T-cell (primary cell): ENCODE data around the gene SLC25A11. TPM values are rescaled to one million over a fixed set of nuclear protein-coding genes. Genes with fewer than 3 reads are reported as not detected.

Source experiments
- ATAC-seq, 4 experiments: fragments of 200-7000 bp in 3 of 4; fragments of 150-1000 bp in 1 of 4; cut with Tn5 transposase; replicated peaks in 1 of 4; 1 replicate in 3 of 4; 2 replicates in 1 of 4; pipeline ENCODE4 v1.10.0; 2021; ENCODE audit warnings: moderate library complexity in 3 of 4, mild to moderate bottlenecking in 2 of 4, moderate number of reproducible peaks in 1 of 4
- CTCF ChIA-PET, 2 donors: fragments of 300-600 bp; sonication (Branson Sonifier 250); formaldehyde crosslinking; loops; one replicate each; lab custom pipeline; 2022; ENCODE audit warnings: antibody characterized with exemption in 2 of 2; lab: Charles Lee
- POLR2A ChIA-PET, 2 donors: fragments of 300-600 bp; sonication (Branson Sonifier 250); formaldehyde crosslinking; loops; one replicate each; lab custom pipeline; 2022; ENCODE audit warnings: antibody characterized with exemption in 2 of 2; lab: Charles Lee
- DNase-seq, 35 experiments: peaks; one replicate each; pipeline versions ENCODE4 v3.0.0 to v3.0.0-alpha.2; 2013 to 2023
- H3K27ac ChIP-seq: one replicate; pipeline ENCODE4 v1.5.1; 2013; ENCODE audit warnings: low read length
- H3K27me3 ChIP-seq, 2 experiments: replicated peaks in 1 of 2; 1 replicate in 1 of 2; 2 replicates in 1 of 2; pipeline versions ENCODE4 v1.6.1 to v1.7.0; 2013; ENCODE audit warnings: low read length in 1 of 2, mixed read lengths in 1 of 2; ENCODE audit not compliant: control insufficient read depth in 2 of 2, insufficient read depth in 2 of 2; ENCODE audit errors: extremely low read depth in 1 of 2
- H3K36me3 ChIP-seq, 2 donors: 1 replicate in 1 of 2; 2 replicates in 1 of 2; pipeline versions ENCODE4 v1.6.1 to v1.7.0; 2013; ENCODE audit warnings: low read length in 1 of 2; ENCODE audit not compliant: control insufficient read depth in 2 of 2, insufficient read depth in 1 of 2; ENCODE audit errors: extremely low read depth in 1 of 2
- H3K4me1 ChIP-seq, 2 experiments: 1 replicate in 1 of 2; 2 replicates in 1 of 2; pipeline versions ENCODE4 v1.6.1 to v1.7.0; 2013; ENCODE audit warnings: low read length in 2 of 2, mixed read lengths in 1 of 2; ENCODE audit not compliant: insufficient read depth in 2 of 2, control insufficient read depth in 1 of 2; ENCODE audit errors: extremely low read depth in 1 of 2
- H3K4me3 ChIP-seq, 2 donors: 1 replicate in 1 of 2; 2 replicates in 1 of 2; pipeline versions ENCODE4 v1.5.1 to v1.7.0; 2013; ENCODE audit warnings: mild to moderate bottlenecking in 2 of 2, low read length in 1 of 2, moderate library complexity in 1 of 2; ENCODE audit not compliant: control insufficient read depth in 1 of 2; ENCODE audit errors: extremely low read depth in 1 of 2
- H3K9me3 ChIP-seq: 2 replicates; pipeline ENCODE4 v1.7.0; 2013
- H3K27ac Mint-ChIP-seq, 2 donors: one replicate each; pipeline ENCODE4 v1.8.0; 2020 to 2021; ENCODE audit warnings: mild to moderate bottlenecking in 2 of 2, mixed read lengths in 2 of 2
- H3K27me3 Mint-ChIP-seq, 2 donors: one replicate each; pipeline ENCODE4 v1.8.0; 2021 to 2022; ENCODE audit warnings: mixed read lengths in 2 of 2
- H3K36me3 Mint-ChIP-seq: one replicate; pipeline ENCODE4 v1.8.0; 2021; ENCODE audit warnings: mixed read lengths
- H3K4me1 Mint-ChIP-seq, 3 donors: one replicate each; pipeline ENCODE4 v1.8.0; 2020 to 2022; ENCODE audit warnings: mixed read lengths in 3 of 3, mild to moderate bottlenecking in 1 of 3
- H3K4me3 Mint-ChIP-seq, 3 donors: one replicate each; pipeline ENCODE4 v1.8.0; 2020 to 2022; ENCODE audit warnings: mild to moderate bottlenecking in 3 of 3, mixed read lengths in 3 of 3, moderate library complexity in 3 of 3
- H3K9me3 Mint-ChIP-seq, 3 donors: one replicate each; pipeline ENCODE4 v1.8.0; 2020 to 2022; ENCODE audit warnings: mixed read lengths in 3 of 3
- WGBS: methylation state at CpG from one replicate; pipeline ENCODE4 v1.1.5; 2013; ENCODE audit warnings: missing lambda C conversion rate; ENCODE audit not compliant: insufficient coverage; 5-methylcytosine and 5-hydroxymethylcytosine counted together
- total RNA-seq, 35 experiments: library from RNA in 6 of 35; stranded (reverse) in 6 of 35; fragments of 120-200 nt in 1 of 35; gene quantifications; one replicate each; pipeline versions ENCODE4 v1.2.1 to v1.2.4 and lab custom pipeline; 2013 to 2026

The SLC25A11 gene
- total RNA-seq, 5 donors from 2014 or later (not counting 1 experiment from before 2014, with no cell fraction given), result 30.9 to 51.6 (median 47.0) TPM

DNA sequence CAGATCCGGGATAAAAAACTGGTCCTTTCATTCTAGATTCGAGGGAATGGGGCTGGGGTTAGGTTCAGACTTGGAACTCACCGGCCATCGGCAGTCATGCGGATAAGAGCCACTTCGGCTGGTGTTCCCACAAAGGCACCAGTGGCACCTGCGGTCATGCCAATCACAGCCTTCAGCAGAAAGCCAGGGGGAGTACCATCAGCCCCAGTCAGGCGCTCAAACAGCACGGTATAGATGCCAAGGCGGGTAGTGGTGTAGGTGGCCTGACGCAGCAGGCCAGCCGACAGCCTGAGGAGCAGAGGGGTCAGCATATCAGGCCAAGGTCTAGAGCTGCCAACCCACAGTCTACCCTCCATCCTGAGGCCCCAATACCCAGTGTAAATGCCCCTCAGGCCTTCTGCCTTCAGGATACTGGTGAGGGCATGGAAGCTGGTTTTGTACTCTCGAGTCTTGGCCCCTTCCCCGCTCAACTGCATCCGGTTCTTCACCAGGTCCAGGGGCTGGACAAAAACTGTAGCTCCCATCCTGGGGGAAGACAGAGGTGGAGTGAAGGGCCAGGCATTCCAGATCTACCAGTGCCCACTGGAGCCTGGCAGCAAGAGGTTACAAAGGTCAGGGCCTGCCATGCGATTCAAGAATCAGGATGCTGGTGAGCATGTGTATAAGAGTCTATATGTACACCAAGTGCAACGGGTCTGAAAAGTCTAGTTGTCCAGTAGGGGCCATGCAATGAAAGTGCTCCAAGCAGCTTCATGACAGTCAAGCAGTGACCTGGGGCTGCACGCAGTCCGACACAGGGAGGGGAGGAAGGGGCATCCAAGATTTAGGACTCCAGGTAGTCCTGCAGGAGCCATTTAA, 929 bp downstream of the SLC25A11 start:
- peak overlapping the region; percentile 77 for H3K27ac ChIP-seq
- DNase-seq (peak in 1 of 35 experiments; percentile 33), ATAC-seq (no peak)
- Mint-ChIP-seq H3K4me1 (peaks cover 61 to 71% (median 62%) of the 10 kb centered on the region in 3 donors), H3K36me3 (peaks cover 33% of the 10 kb centered on the region), H3K9me3 (no peaks in the 10 kb centered on the region), H3K27ac (peak overlapping the region; percentile 86 to 96), H3K4me3 (peak overlapping the region; percentile 91 to 100 (median 94)), H3K27me3 (no peaks in the 10 kb centered on the region)
- H3K36me3 ChIP-seq, result peaks cover 11 to 38% of the 10 kb centered on the region in 2 donors
- WGBS, result 55% methylated on average over 15 of the region's 19 CpGs
- H3K9me3 ChIP-seq, result no peaks in the 10 kb centered on the region
- H3K27me3 ChIP-seq, result no peaks in the 10 kb centered on the region
- H3K4me3 ChIP-seq, result peak overlapping the region; percentile 84 to 85
- CTCF ChIA-PET, result interaction anchor here (0.5 to 2.0 kb wide), 6 partner anchors 10 to 688 kb away, joined by 3 to 19 read pairs (median 5); partner anchors contain the start of genes CAMTA2 (in 1 of the 2) and SPAG7 (in 1 of the 2)
- peaks cover 22 to 59% of the 10 kb centered on the region in 2 experiments for H3K4me1 ChIP-seq
- POLR2A ChIA-PET, result interaction anchor here in 1 of 2 donors (0.6 kb wide), 1 partner anchor 216 kb away, joined by 3 read pairs; no protein-coding TSS in a partner anchor

DNA sequence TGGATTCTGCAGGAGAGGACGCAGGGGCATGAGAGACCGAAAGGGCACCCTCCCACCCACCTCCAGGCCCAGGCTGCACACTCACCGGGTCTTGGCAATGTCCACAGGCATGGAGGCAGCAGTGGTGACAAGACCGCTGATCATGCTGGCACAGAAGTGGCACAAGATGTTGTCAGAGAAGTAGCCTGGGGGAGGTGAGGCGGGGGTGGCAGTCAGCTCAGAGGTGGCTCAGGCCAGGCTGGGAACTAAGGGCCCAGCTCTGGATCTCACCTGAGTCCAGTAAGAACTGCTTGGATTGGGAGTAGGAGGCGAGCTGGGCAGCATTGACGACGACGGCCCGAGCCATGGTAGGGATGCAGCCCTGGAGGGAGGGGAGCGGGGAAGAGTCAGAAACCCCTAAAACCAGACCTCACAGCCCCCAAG, 1.8 kb downstream of the SLC25A11 start:
- ATAC-seq (no peak), DNase-seq (no peak)
- peak overlapping the region; percentile 91 to 100 (median 94) for H3K4me3 Mint-ChIP-seq
- peak overlapping the region in 1 of 2 donors; percentile 84 for H3K4me3 ChIP-seq
- ChIA-PET POLR2A (interaction anchor here in 1 of 2 donors (0.6 kb wide), 1 partner anchor 364 kb away, joined by 5 read pairs; no protein-coding TSS in a partner anchor), CTCF (interaction anchor here in 1 of 2 donors (0.6 kb wide), 1 partner anchor 687 kb away, joined by 3 read pairs; no protein-coding TSS in a partner anchor)
- peaks cover 30% of the 10 kb centered on the region for H3K36me3 Mint-ChIP-seq
- H3K9me3 ChIP-seq, result no peaks in the 10 kb centered on the region
- no peaks in the 10 kb centered on the region for H3K27me3 ChIP-seq
- no peaks in the 10 kb centered on the region for H3K27me3 Mint-ChIP-seq
- H3K36me3 ChIP-seq, result peaks cover 5 to 30% of the 10 kb centered on the region in 2 donors
- H3K27ac Mint-ChIP-seq, result peak overlapping the region; percentile 66
- H3K4me1 ChIP-seq, result peaks cover 15 to 56% of the 10 kb centered on the region in 2 experiments
- WGBS, result 100% methylated on average over 4 of the region's 11 CpGs
- peaks cover 61 to 70% (median 62%) of the 10 kb centered on the region in 3 donors for H3K4me1 Mint-ChIP-seq
- no peak overlapping the region for H3K27ac ChIP-seq
- no peaks in the 10 kb centered on the region for H3K9me3 Mint-ChIP-seq

DNA sequence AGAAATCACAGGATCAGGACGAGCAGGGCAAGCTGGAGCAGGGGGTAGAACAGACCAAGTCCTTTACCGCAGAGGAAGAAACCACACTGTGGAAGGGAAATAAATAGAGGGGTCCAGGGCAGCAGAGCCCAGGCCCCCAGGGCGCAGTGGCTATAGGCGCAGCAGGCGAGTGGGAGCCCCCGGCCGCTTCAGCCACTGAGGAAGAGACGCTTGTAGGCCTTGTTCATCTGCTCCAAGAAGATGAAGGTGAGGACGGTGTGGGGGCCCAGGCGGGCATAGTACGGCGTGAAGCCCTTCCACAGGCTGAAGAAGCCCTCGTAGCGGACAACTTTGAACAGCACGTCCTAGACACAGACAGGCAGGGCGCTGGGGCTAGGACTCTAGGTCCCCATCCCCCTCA, 2.3 kb downstream of the SLC25A11 start:
- Histone ChIP-seq H3K36me3 (peaks cover 3 to 24% of the 10 kb centered on the region in 2 donors), H3K9me3 (no peaks in the 10 kb centered on the region), H3K27me3 (no peaks in the 10 kb centered on the region), H3K27ac (no peak overlapping the region), H3K4me3 (no peak overlapping the region), H3K4me1 (peaks cover 10 to 51% of the 10 kb centered on the region in 2 experiments)
- POLR2A ChIA-PET, result interaction anchor here in 1 of 2 donors (0.6 kb wide), 1 partner anchor 365 kb away, joined by 5 read pairs; no protein-coding TSS in a partner anchor
- CTCF ChIA-PET, result no interaction called here
- H3K4me3 Mint-ChIP-seq, result peak overlapping the region in 1 of 3 donors; percentile 100
- no peaks in the 10 kb centered on the region for H3K27me3 Mint-ChIP-seq
- DNase-seq, result no peak
- peak overlapping the region in 1 of 2 donors; percentile 22 for H3K27ac Mint-ChIP-seq
- no peak for ATAC-seq
- WGBS, result 99% methylated on average over 11 of the region's 16 CpGs
- H3K9me3 Mint-ChIP-seq, result no peaks in the 10 kb centered on the region
- peaks cover 56 to 65% (median 62%) of the 10 kb centered on the region in 3 donors for H3K4me1 Mint-ChIP-seq
- peaks cover 28% of the 10 kb centered on the region for H3K36me3 Mint-ChIP-seq

DNA sequence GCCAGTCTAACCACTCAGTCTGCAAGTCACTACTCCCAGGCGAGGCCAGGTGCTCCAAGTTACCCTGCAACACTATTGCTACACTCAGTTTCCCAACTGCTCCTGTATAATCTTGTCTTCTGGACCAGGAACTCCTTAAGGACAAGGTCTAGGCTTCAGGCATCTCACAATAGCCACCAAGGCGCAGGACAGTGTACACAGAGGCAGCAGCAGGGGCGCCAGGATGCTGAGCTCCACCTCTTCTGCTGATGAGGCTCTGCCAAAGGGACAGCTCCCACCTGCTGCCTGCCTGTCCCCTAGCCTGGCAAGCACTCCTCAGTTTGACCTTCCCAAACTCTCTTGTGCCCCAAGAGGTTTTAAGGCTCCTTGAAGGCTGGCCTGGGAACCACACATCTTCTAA, 3.4 kb downstream of the SLC25A11 start:
- no peak overlapping the region for H3K27ac ChIP-seq
- peaks cover 18% of the 10 kb centered on the region for H3K36me3 Mint-ChIP-seq
- CTCF ChIA-PET, result no interaction called here

DNA sequence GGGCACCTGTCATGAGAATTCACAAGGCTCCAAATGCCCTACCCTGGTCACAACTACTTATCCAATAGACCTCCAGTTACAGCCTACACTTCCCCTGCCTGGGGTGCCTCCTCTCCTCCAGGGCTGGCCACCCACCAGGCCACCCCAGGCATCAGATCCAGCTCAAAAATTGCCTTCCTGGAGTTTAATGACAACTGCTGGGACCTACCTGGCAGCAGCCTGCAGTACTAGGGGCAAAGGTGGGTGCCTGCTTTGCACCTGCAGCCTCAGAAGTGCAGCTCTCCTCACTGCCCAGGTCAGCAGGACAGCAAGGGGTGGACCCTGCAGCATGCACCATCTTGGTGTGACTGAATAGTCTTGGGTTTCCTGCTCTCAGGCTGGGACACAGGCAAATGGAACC, 4.2 kb downstream of the SLC25A11 start:
- H3K36me3 Mint-ChIP-seq, result peaks cover 22% of the 10 kb centered on the region

More for the DNA sequence above, 3.4 kb downstream of the SLC25A11 start:
- H3K36me3 ChIP-seq, result peaks cover 3 to 18% of the 10 kb centered on the region in 2 donors
- POLR2A ChIA-PET, result no interaction called here
- DNase-seq, result no peak
- Mint-ChIP-seq H3K27ac (peak overlapping the region; percentile 23 to 26), H3K27me3 (no peaks in the 10 kb centered on the region), H3K4me3 (no peak overlapping the region), H3K9me3 (no peaks in the 10 kb centered on the region), H3K4me1 (peaks cover 46 to 55% (median 51%) of the 10 kb centered on the region in 3 donors)
- H3K9me3 ChIP-seq, result no peaks in the 10 kb centered on the region
- WGBS, result 93% methylated on average over 3 of the region's 3 CpGs
- peaks cover 2 to 40% of the 10 kb centered on the region in 2 experiments for H3K4me1 ChIP-seq
- no peak for ATAC-seq
- no peak overlapping the region for H3K4me3 ChIP-seq
- H3K27me3 ChIP-seq, result no peaks in the 10 kb centered on the region

More for the DNA sequence above, 4.2 kb downstream of the SLC25A11 start:
- H3K4me3 ChIP-seq, result no peak overlapping the region
- peaks cover 0 to 35% of the 10 kb centered on the region in 2 experiments for H3K4me1 ChIP-seq
- H3K27ac ChIP-seq, result no peak overlapping the region
- ChIA-PET CTCF (no interaction called here), POLR2A (no interaction called here)
- peaks cover 3 to 18% of the 10 kb centered on the region in 2 donors for H3K36me3 ChIP-seq
- DNase-seq, result no peak
- no peak for ATAC-seq
- H3K9me3 ChIP-seq, result no peaks in the 10 kb centered on the region
- H3K27me3 ChIP-seq, result no peaks in the 10 kb centered on the region
- no peak overlapping the region for H3K4me3 Mint-ChIP-seq
- peaks cover 43 to 51% (median 43%) of the 10 kb centered on the region in 3 donors for H3K4me1 Mint-ChIP-seq
- peak overlapping the region; percentile 26 to 34 for H3K27ac Mint-ChIP-seq
- no peaks in the 10 kb centered on the region for H3K27me3 Mint-ChIP-seq
- H3K9me3 Mint-ChIP-seq, result no peaks in the 10 kb centered on the region
